ENCODE results near the gene TBC1D5.

DNA sequence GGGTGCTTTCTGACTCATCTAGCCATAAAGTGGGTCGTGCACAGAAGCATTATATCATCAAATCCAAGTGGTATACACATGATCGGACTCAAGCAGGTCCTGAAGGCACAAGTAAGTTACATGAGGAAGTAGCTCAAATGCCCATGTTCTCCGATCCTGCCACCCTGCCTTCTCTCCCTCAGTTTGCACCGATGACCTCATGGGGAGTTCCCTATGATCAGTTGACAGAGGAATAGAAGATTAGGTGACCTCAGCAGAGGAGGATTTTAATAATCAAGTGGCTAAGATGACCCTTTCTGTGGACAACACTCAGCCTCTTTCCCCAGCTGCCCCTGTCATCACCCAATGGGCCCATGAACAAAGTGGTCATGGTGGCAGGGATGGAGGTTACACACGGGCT, 149.5 kb downstream of the TBC1D5 start:
- TF ChIP-seq EZH2phosphoT487 (IDR thresholded peaks at IDR 0.05; ENCODE audit: insufficient read depth, low read depth) = no peak
- no peak for TF ChIP-seq EZH2 (IDR thresholded peaks at IDR 0.05; ENCODE audit: insufficient read depth, poor library complexity, severe bottlenecking)

Measured in GM23248 (cell line).